Right renal pelvis (tissue), 4 donors: ENCODE results near the gene CYB5R4. TPM values are rescaled to one million over a fixed set of nuclear protein-coding genes. Genes with fewer than 3 reads are reported as not detected.

ENCODE experiments used
- DNase-seq, 4 donors: peaks; one replicate each; pipeline ENCODE4 v3.0.0-alpha.2; 2013; ENCODE audit warnings: low read depth in 4 of 4, low spot score in 3 of 4, missing footprints in 1 of 4
- polyA plus RNA-seq, 4 donors: library from polyadenylated mRNA; unstranded; fragments of 120-200 nt; gene quantifications; one replicate each; pipeline ENCODE4 v1.2.1, GENCODE V29; 2013; ENCODE audit not compliant: insufficient read length in 4 of 4

CYB5R4 gene
- polyA plus RNA-seq, 4 donors: 9.6 to 13.2 (median 10.4) TPM

DNA sequence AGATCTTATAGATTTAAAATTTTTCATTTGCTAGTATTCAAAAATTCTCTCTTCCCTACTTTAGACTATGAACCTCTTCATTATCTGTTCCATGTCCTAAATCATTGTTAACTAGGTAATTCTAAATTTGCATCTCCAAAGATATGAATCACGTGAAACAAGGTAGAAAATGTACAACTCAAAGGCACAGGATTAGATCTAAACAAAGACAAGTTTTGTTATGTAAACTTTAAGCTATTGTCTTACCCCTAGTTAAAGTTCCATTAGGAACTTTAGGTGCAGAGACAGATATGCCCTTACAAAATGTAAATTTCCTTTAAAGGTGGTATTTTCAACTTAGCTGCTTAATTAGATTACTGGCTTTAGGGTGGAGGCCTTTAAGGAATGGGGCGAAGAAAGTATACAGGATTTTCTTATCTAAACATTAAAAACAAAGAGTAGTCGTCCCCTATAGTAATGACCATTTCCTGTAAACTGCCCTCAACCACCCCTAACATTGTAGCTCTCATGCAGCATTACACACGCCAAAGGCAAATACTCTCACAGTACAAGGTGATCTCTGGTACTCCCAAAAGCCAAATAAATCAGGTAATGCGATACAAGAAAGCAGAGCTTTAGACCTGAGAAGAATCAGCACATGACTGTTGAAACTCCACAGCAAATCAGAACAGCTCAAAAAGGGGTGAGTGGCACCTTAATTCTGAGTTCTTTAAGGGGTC lies 116.7 kb downstream of the CYB5R4 start:
- no peak for DNase-seq

DNA sequence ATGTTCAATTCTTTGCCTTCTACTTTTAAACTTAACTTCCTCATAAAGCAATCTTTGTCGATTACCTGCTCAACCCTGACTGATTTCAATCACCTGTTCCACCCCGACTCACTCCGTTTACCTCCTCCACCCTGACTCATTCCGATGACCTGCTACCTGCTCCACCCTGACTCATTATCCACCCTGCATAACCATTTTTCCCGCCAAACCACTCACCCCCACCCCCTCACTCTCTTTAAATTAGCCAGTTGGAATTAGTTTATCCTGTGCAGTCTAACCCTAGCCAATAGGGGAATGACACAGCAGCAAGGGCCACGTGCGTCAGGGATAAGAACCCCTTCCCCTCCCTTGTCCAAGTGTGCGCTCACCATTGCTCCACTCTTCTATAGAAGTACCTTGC lies 117.4 kb downstream of the CYB5R4 start:
- no peak for DNase-seq

DNA sequence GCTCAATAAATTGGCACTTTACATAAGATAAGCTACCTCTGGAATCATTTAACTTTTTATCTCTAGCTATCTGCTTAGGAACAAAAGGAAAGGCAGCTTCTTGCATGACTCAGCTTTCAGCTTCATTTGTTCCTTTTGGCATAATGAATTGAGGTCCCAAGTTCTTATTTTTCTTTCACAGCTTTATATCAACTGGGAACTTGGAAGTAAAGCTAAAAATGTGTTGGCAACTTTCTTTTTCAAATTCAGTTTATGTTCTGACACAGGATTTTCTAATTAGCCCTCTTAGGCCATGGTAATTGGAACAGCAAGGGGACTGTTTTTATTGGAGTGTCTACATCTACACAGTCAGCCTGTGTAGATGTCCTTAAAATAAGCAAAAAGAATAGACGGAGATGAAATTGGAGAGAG lies 118.8 kb downstream of the CYB5R4 start:
- no peak for DNase-seq

DNA sequence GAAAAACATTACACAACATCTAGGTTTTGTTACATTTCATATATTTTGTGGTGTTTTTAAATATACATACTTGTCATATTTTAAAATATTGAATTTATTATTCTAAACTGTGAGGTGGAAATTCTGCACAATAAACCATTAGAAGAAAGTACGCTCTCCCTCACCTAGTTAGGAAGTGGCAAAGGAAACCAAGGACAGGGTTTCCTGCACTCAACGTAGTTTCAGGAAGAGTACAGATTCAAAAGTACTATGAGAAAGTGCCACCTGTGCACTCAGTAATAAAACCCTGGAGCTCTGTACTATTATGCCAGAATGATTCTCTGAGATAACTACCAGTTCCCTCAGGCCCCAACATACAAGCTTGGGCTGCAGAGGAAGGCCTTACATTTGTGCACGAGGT lies 119.5 kb downstream of the CYB5R4 start:
- no peak for DNase-seq

DNA sequence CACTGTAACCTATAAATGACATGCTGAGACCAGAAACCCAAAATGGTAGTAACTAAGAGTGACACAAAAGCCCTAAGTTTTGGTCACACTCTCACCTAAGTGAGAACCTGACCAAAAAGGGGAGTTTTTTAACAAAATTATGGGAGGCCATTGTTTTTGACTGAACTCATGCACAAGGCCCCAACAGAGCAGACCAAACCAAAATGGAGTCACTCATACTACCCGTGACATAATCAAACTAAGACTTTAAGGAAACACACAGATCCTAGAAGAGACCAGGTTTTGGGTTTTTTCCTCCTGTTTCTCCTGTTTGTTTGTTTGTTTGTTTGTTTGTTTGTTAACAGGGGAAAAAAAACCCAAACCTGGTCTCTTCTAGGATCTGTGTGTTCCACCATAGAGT lies 124.9 kb downstream of the CYB5R4 start:
- no peak for DNase-seq

DNA sequence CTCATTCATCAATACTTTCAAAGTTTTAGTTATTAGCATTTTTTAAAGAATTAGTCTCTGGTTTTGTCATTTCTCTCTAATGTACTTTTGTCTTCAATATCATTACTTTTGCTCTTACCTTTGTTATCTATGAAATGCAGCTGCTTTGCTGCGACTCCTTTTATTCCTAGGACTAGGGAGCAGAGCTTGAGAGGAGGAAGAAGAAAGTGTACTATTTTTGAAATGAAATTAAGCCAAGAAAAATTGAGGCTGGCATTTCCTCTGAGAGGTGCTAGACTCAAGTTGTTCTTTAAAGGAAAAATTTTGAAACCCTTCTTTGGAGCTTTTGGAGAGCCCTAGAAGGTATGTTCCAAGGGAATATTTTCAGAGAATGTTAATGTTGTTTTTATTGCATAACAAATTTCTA lies 125.8 kb downstream of the CYB5R4 start:
- DNase-seq: no peak

DNA sequence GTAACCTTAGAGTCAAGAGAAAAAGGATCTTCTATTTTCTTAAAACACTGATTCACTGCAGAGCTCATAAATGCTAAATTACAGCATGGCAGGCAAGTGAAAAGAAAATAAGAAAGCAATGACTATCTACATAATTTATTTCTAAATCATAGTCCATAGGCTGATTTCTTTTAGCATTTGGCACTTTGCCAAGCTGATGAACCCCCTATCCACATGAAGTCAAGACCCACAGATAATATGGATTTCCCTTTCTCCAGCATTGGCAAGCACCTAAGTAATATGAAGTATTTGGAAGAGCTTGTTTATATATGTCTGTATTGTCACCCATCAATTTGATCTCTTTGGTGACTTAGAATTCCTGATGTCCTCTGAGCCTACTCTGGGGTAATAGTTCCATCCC lies 126.2 kb downstream of the CYB5R4 start:
- no peak for DNase-seq

DNA sequence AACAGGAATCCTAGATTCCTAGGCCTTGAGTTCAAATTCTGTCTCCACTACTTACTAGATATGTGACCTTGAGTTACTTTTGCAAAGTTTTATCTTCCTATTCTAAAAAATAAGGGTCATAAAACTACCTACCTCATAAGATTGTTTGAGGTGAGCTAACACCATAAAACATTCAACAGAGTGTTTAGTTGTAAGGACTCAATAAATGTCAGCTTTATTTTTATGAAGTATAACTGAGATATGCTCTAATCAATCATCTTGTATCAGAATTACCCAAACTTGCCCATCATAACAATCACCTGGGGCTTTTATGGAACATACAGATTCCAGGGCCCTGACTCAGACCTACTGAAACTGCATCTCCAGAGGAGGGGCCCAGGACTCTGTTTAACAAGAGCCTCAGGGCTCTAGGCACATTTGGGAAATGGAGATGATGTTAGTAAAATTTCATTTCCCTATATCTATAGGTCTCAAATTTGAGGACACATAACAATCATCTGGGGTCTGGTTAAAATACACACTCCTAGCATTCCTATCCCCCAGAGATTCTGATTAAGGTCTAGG lies 138.6 kb downstream of the CYB5R4 start:
- no peak for DNase-seq

DNA sequence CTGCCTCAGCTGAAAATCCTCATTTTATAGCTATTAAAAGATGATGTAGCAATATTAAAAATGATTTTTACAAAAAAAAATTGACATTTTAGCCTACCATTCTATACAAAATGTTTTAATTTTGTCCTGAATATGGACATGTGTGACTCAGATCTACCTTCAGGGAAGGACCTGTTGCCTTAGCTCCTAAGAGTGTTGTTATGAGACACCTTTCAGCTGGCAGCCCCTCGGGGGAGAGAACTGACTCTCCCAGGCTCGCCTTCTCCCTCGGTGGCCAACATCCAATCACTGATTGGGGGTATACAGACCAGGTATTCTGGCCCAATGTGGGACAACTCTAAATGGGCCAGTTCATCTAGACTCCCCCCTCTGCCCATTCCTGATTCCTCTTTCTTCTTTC lies 141.6 kb downstream of the CYB5R4 start:
- no peak for DNase-seq

DNA sequence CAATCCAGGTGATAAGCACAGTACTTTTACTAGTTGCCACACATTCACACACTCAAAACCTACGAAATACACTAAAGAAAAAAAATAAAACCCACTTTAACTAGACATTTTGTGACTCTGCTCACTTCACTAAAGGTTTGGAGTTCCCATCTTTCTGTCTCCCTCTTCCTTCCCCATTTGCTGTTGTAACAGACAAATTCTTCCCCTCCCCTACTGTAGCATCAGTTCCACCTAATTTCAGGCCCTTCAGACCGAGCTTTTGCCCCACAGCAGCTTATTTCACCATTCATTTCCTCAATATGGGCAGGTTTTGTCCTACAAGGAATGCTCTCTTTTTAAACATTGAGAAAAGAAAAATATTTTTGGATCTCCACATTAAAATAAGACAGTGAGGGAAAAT lies 142.7 kb downstream of the CYB5R4 start:
- DNase-seq: no peak

DNA sequence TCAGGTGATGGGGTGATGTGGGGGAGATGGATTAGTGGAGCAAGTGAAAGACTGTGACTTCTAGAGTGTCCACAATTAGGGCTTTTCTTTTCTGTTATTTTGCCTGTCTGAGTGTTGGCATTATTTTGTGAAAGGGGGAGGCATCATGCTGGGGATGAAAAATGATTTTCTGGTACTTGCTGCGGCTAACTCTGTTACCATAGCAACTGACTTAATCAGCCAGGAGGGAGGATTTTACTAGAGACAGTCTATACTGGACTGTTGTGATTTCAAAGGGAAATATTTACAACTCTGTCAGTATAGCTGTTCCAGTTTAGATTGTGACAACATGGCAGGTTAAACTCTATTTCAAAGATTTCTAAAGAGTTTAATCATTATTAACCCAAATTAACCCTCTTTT lies 143.6 kb downstream of the CYB5R4 start:
- no peak for DNase-seq

DNA sequence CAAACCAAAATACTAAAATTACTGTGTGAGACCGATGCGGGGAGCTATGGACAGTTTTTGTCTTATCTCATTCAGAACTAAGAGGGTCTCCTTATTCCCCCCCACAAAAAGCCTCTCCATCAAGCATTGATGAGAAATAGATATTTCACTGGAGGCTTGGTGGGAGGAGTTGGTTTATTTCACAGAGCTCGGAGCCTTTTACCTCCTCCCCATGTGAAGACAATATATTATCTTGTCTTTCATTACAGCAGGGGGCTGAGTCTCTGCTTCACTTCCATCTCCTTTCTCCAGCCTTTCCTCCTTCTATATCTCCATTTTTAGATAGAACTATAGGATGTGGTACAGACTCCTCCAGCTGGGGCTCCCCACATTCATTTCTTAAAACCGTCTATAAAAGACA lies 144.2 kb downstream of the CYB5R4 start:
- no peak for DNase-seq

DNA sequence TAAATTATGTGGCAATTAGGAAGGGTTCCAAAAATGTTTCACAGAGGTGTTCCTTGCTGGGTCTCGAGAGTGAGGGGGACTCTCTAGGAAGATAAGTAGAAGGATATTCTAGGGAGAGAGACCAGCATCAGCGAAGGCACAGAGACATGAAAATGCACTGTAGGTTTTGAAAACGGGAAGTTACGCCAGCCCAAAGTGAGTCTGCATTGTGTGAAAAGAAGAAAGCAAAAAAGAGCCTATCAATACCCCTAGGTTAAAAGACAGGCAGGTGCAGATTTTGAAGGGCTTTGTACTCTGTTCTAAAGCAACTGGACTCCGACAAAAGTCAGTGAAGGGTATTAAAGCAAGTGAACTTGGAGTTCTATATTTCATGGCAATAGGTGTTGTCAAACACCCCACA lies 148.4 kb downstream of the CYB5R4 start:
- DNase-seq: no peak

DNA sequence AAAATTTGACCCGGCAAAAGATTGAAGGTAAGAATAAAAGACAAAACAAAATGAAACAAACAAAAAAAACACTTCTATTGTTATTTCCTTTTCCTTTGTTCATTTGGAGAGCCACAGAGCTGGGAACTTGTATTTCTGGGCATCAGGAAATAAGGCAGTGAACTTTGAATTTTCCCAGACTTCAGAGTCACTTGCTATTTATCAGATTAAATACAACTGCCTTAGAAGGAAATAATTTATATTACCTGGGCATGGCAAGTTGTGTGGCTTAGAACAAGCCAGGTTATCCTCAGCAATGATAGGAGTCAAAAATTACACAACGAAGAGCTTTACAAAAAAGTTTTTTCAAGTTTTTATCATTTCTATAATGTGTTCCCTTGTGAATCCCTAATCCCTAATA lies 153.9 kb downstream of the CYB5R4 start:
- no peak for DNase-seq

DNA sequence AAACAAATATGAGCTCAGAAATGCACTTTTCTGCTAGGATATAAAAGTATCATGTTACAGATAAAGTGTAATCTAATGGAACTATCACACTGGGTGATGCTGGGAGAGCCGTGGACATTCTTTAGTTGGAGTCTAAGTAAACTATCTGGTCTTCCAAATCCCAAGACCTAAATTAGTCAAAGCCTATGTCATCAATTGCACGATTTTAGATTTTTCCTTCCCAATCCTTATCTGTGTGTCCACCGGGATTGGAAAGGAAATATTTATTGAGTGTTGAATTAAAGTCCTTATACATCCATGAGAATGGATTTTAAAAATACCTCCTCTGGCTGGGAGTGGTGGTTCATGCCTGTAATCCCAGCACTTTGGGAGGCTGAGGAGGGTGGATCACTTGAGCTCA lies 154.4 kb downstream of the CYB5R4 start:
- no peak for DNase-seq

DNA sequence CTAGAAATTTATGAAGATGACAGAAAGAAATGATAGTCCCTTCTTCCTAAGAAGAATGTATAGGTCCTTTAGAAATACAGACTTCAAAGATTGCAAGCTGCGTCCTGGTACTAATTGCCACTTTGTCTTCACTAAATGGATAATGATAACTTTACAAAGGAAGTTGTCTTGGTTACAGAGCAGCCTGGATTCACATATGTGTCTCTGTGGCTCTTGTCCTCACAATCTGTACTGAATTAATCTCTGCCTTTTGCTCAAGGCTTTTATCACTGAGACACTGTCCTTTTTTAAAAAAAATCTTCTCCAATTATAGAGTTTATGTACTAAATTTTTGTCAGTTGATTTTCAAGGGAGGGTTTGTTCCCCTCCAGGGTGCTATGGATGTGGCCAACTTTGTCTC lies 156.5 kb downstream of the CYB5R4 start:
- no peak for DNase-seq

Other genes with a start within 250 kb of the CYB5R4 start
- 1 to 10 TPM in 1 of 4 donors, under 1 TPM in 3; 0.65 to 1.0 (median 0.83) TPM for gene SNAP91, start 150.6 kb upstream of the CYB5R4 start, polyA plus RNA-seq
- under 1 TPM in 1 of 4 donors, not detected in 3; 0.05 TPM for gene RIPPLY2, start 6.3 kb upstream of the CYB5R4 start, polyA plus RNA-seq
- gene MRAP2, start 174.1 kb downstream of the CYB5R4 start, polyA plus RNA-seq: 1 to 10 TPM; 2.7 to 4.3 (median 3.6) TPM